ENCODE measurements around the gene SLC2A6.

Gene SLC2A6

DNA sequence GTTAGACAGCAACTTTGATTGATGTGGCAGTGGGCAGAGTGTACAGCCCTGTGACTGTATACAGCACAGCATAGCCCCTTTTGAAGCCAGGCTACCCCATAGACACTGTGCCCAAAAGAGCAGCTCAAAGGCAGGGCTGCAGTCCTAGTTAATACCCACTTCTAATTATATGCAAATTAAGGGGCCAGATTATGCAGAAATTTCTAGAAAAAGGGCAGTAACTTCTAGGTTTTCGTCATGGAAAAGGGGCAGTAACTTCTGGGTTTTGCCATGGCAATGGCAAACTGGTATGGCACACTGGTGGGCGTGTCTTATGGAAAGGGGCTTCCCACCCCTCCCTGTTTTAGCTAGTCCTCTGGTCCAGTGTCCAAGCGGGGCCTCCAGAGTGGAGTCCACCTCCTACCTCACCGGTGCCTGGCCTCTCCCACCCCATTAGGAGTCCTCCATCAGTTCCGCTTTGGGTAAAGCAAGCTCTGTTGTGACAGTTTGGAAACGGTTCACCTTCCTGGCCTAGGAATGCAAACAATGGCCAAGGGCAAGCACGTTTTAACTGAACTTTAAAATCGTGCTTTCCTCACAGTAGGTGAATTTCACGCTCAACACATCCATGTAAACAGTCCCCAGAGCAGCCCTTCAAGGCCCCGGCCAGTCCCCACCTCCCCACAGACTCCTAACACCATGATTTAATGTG lies 51.1 kb downstream of the SLC2A6 start:
- H3K4me3 ChIP-seq (IDR thresholded peaks at IDR 0.05; ENCODE audit: insufficient read depth, low read depth, low read length), result no peak overlapping the region

DNA sequence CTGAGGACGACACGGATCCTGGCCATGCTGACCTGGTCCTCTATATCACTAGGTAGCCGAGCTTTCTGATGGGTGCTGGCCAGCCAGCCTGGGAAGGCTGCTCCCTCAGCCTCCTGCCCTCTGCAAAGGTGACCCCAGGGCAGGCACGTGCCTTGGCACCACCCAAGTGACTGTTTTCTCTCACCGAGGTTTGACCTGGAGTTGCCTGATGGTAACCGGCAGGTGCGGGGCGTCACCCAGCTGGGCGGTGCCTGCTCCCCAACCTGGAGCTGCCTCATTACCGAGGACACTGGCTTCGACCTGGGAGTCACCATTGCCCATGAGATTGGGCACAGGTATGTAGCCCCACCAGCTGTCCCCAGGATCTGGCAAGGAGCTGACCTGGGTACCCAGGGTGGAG lies 52.9 kb downstream of the SLC2A6 start:
- H3K4me3 ChIP-seq (IDR thresholded peaks at IDR 0.05; ENCODE audit: insufficient read depth, low read depth, low read length), result no peak overlapping the region
- no peaks in the 10 kb centered on the region for H4K20me1 ChIP-seq (ENCODE audit: insufficient read depth)
- H3K4me2 ChIP-seq, result no peak overlapping the region
- TF ChIP-seq, protein P1, sequence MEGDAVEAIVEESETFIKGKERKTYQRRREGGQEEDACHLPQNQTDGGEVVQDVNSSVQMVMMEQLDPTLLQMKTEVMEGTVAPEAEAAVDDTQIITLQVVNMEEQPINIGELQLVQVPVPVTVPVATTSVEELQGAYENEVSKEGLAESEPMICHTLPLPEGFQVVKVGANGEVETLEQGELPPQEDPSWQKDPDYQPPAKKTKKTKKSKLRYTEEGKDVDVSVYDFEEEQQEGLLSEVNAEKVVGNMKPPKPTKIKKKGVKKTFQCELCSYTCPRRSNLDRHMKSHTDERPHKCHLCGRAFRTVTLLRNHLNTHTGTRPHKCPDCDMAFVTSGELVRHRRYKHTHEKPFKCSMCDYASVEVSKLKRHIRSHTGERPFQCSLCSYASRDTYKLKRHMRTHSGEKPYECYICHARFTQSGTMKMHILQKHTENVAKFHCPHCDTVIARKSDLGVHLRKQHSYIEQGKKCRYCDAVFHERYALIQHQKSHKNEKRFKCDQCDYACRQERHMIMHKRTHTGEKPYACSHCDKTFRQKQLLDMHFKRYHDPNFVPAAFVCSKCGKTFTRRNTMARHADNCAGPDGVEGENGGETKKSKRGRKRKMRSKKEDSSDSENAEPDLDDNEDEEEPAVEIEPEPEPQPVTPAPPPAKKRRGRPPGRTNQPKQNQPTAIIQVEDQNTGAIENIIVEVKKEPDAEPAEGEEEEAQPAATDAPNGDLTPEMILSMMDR (conservative IDR thresholded peaks at IDR 0.05; ENCODE audit: low read depth, low read length), result no peak
- no peaks in the 10 kb centered on the region for H3K36me3 ChIP-seq (ENCODE audit: insufficient read depth)
- H3K27me3 ChIP-seq (ENCODE audit: insufficient read depth, low read depth), result peaks cover 76% of the 10 kb centered on the region
- H3K79me2 ChIP-seq (ENCODE audit: insufficient read depth, low read depth), result no peaks in the 10 kb centered on the region
- H3K9ac ChIP-seq, result no peak overlapping the region
- no peak overlapping the region for H2AFZ ChIP-seq (ENCODE audit: low read depth)
- H3K27ac ChIP-seq, result no peak overlapping the region
- H3K4me1 ChIP-seq (ENCODE audit: low read depth, poor library complexity, severe bottlenecking), result no peaks in the 10 kb centered on the region

More for the DNA sequence above, 51.1 kb downstream of the SLC2A6 start:
- Histone ChIP-seq H3K9ac (no peak overlapping the region), H2AFZ (ENCODE audit: low read depth) (no peak overlapping the region), H3K27ac (no peak overlapping the region), H3K27me3 (ENCODE audit: insufficient read depth, low read depth) (peaks cover 77% of the 10 kb centered on the region), H3K79me2 (ENCODE audit: insufficient read depth, low read depth) (no peaks in the 10 kb centered on the region), H3K4me2 (no peak overlapping the region), H3K4me1 (ENCODE audit: low read depth, poor library complexity, severe bottlenecking) (no peaks in the 10 kb centered on the region), H3K36me3 (ENCODE audit: insufficient read depth) (no peaks in the 10 kb centered on the region), H4K20me1 (ENCODE audit: insufficient read depth) (no peaks in the 10 kb centered on the region)
- TF ChIP-seq, protein P1 (conservative IDR thresholded peaks at IDR 0.05; ENCODE audit: low read depth, low read length), result no peak

DNA sequence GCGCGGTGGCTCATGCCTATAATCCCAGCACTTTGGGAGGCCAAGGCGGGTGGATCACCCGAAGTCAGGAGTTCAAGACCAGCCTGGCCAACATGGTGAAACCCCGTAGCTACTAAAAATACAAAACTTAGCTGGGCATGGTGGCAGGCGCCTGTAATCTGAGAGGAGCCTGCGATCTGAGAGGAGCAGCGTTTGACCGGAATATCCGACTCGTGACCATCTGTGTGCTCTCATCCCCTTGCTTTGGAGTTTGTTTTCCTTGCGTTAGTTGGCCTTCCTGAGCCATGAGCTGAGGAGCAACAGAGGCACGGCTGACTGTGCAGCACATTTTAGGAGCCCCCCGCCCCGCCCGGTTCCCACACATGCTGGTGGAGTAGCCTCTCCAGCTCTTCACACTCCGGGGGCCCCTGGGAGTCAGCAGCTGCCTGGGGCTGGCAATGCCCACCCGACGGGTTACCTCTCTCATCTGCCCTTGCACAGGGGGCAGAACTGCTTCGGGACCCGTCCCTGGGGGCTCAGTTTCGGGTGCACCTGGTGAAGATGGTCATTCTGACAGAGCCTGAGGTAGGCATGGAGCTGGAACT lies 53.8 kb downstream of the SLC2A6 start:
- Histone ChIP-seq H3K79me2 (ENCODE audit: insufficient read depth, low read depth) (no peaks in the 10 kb centered on the region), H3K4me3 (IDR thresholded peaks at IDR 0.05; ENCODE audit: insufficient read depth, low read depth, low read length) (no peak overlapping the region), H3K4me1 (ENCODE audit: low read depth, poor library complexity, severe bottlenecking) (peaks cover 4% of the 10 kb centered on the region), H4K20me1 (ENCODE audit: insufficient read depth) (no peaks in the 10 kb centered on the region), H3K9ac (no peak overlapping the region), H2AFZ (ENCODE audit: low read depth) (no peak overlapping the region), H3K27ac (no peak overlapping the region), H3K27me3 (ENCODE audit: insufficient read depth, low read depth) (peaks cover 69% of the 10 kb centered on the region), H3K4me2 (no peak overlapping the region), H3K36me3 (ENCODE audit: insufficient read depth) (no peaks in the 10 kb centered on the region)
- TF ChIP-seq, protein P1 (conservative IDR thresholded peaks at IDR 0.05; ENCODE audit: low read depth, low read length), result no peak

DNA sequence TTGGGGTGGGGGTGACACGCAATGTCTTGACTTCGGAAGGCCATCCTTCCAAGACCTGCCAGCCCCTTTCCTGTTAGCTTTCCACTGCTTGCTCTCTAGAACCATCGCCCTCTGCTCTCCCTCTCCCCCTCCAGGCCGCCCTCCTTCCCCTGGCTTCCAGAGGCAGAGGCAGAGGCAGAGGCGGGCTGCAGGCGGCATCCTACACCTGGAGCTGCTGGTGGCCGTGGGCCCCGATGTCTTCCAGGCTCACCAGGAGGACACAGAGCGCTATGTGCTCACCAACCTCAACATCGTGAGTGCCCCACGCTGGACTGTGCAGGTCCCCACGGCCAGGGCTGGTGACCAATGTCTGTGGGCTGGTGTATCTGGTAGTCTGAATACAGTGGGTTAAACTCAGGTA lies 54.7 kb downstream of the SLC2A6 start:
- Histone ChIP-seq H3K27ac (no peak overlapping the region), H3K36me3 (ENCODE audit: insufficient read depth) (no peaks in the 10 kb centered on the region), H3K4me2 (no peak overlapping the region), H3K9ac (no peak overlapping the region), H3K4me1 (ENCODE audit: low read depth, poor library complexity, severe bottlenecking) (peaks cover 6% of the 10 kb centered on the region), H3K27me3 (ENCODE audit: insufficient read depth, low read depth) (peaks cover 67% of the 10 kb centered on the region), H3K4me3 (IDR thresholded peaks at IDR 0.05; ENCODE audit: insufficient read depth, low read depth, low read length) (no peak overlapping the region), H4K20me1 (ENCODE audit: insufficient read depth) (no peaks in the 10 kb centered on the region), H3K79me2 (ENCODE audit: insufficient read depth, low read depth) (no peaks in the 10 kb centered on the region), H2AFZ (ENCODE audit: low read depth) (no peak overlapping the region)
- TF ChIP-seq, protein P1 (conservative IDR thresholded peaks at IDR 0.05; ENCODE audit: low read depth, low read length), result no peak

All from KMS-11 (cell line).